ENCODE data around the gene NDNF.

DNA sequence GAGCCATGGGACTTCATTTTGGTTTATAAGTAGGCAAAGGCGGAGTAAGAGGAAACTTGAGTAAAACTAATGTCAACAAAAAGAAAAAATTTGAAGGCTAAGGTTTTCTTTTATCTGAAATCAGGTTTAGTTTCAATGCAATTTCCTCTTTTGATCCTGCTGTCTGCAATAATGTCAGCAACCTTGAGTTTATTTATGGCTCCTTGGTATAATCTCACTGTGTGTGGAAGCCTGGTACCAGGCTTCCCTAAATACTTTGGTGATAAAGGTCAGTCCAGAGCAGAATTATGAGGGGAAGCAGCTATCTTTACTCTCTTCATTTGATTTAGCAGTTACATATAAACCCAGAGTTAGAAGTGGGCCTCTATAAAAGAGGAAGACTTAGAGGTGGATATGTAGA lies 57.8 kb downstream of the NDNF start:
- TF ChIP-seq, protein P1, sequence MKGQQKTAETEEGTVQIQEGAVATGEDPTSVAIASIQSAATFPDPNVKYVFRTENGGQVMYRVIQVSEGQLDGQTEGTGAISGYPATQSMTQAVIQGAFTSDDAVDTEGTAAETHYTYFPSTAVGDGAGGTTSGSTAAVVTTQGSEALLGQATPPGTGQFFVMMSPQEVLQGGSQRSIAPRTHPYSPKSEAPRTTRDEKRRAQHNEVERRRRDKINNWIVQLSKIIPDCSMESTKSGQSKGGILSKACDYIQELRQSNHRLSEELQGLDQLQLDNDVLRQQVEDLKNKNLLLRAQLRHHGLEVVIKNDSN (IDR thresholded peaks at IDR 0.05) = no peak
- no peak for TF ChIP-seq EGR1 (IDR thresholded peaks at IDR 0.05)
- TF ChIP-seq RAD21 (IDR thresholded peaks at IDR 0.05; ENCODE audit: low read depth) = no peak
- TF ChIP-seq, protein P2, sequence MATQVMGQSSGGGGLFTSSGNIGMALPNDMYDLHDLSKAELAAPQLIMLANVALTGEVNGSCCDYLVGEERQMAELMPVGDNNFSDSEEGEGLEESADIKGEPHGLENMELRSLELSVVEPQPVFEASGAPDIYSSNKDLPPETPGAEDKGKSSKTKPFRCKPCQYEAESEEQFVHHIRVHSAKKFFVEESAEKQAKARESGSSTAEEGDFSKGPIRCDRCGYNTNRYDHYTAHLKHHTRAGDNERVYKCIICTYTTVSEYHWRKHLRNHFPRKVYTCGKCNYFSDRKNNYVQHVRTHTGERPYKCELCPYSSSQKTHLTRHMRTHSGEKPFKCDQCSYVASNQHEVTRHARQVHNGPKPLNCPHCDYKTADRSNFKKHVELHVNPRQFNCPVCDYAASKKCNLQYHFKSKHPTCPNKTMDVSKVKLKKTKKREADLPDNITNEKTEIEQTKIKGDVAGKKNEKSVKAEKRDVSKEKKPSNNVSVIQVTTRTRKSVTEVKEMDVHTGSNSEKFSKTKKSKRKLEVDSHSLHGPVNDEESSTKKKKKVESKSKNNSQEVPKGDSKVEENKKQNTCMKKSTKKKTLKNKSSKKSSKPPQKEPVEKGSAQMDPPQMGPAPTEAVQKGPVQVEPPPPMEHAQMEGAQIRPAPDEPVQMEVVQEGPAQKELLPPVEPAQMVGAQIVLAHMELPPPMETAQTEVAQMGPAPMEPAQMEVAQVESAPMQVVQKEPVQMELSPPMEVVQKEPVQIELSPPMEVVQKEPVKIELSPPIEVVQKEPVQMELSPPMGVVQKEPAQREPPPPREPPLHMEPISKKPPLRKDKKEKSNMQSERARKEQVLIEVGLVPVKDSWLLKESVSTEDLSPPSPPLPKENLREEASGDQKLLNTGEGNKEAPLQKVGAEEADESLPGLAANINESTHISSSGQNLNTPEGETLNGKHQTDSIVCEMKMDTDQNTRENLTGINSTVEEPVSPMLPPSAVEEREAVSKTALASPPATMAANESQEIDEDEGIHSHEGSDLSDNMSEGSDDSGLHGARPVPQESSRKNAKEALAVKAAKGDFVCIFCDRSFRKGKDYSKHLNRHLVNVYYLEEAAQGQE (IDR thresholded peaks at IDR 0.05; ENCODE audit: low read depth) = no peak
- no peak for TF ChIP-seq EP300 (IDR thresholded peaks at IDR 0.05; ENCODE audit: borderline replicate concordance)
- TF ChIP-seq YY1 (IDR thresholded peaks at IDR 0.05; ENCODE audit: low read depth) = no peak
- TF ChIP-seq, protein P3, sequence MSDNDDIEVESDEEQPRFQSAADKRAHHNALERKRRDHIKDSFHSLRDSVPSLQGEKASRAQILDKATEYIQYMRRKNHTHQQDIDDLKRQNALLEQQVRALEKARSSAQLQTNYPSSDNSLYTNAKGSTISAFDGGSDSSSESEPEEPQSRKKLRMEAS (IDR thresholded peaks at IDR 0.05) = no peak
- no peak for TF ChIP-seq FOXM1 (IDR thresholded peaks at IDR 0.05; ENCODE audit: borderline replicate concordance, low read depth)
- TF ChIP-seq TEAD4 (IDR thresholded peaks at IDR 0.05) = no peak
- TF ChIP-seq NFIC (IDR thresholded peaks at IDR 0.05) = no peak
- TF ChIP-seq CREB1 (IDR thresholded peaks at IDR 0.05; ENCODE audit: low read depth) = no peak
